HepG2 (cell line): ENCODE results near the gene ANKS1A.

Experiments used
- GTF2F1 ChIP-seq: fragments of 150-350 bp; IDR thresholded peaks from 2 replicates; pipeline ENCODE4 v1.6.1; 2014; ENCODE audit warnings: low read length
- HMG20B ChIP-seq: conservative IDR thresholded peaks from 2 replicates; pipeline ENCODE4 v1.6.1; 2016; ENCODE audit warnings: missing genetic modification reagents, missing compliant biosample characterization
- IKZF4 ChIP-seq: sonication (generic); formaldehyde crosslinking; IDR thresholded peaks from 2 replicates; pipeline ENCODE4 v1.5.1; 2020; ENCODE audit warnings: borderline replicate concordance, mild to moderate bottlenecking, low read depth, missing genetic modification reagents; ENCODE audit errors: not compliant biosample characterization
- JUN ChIP-seq: sonication (generic); formaldehyde crosslinking; IDR thresholded peaks from 2 replicates; pipeline ENCODE4 v1.4.0; 2020; ENCODE audit warnings: mild to moderate bottlenecking, missing genetic modification reagents
- NR2F6 ChIP-seq, 2 experiments: IDR thresholded peaks; 2 replicates each; pipeline ENCODE4 v1.6.1; 2016; ENCODE audit warnings: antibody characterized with exemption in 1 of 2, mild to moderate bottlenecking in 1 of 2
- PREB ChIP-seq: sonication (generic); formaldehyde crosslinking; IDR thresholded peaks from 2 replicates; pipeline ENCODE4 v1.4.0; 2020; ENCODE audit warnings: missing genetic modification reagents
- REXO4 ChIP-seq: sonication (generic); formaldehyde crosslinking; IDR thresholded peaks from 2 replicates; pipeline ENCODE4 v1.8.0; 2022; ENCODE audit warnings: missing genetic modification reagents, mild to moderate bottlenecking, borderline replicate concordance
- RFXANK ChIP-seq: IDR thresholded peaks from 2 replicates; pipeline ENCODE4 v1.6.1; 2016
- YEATS2 ChIP-seq: sonication (generic); formaldehyde crosslinking; IDR thresholded peaks from 2 replicates; pipeline ENCODE4 v1.4.0; 2020; ENCODE audit warnings: missing genetic modification reagents, borderline replicate concordance
- ZNF816 ChIP-seq: sonication (generic); formaldehyde crosslinking; IDR thresholded peaks from 2 replicates; pipeline ENCODE4 v1.8.0; 2022; ENCODE audit warnings: missing genetic modification reagents, mild to moderate bottlenecking, borderline replicate concordance
- TF ChIP-seq, protein P1 (sequence below): sonication (generic); formaldehyde crosslinking; IDR thresholded peaks from 2 replicates; pipeline ENCODE4 v1.5.0; 2020; ENCODE audit warnings: mild to moderate bottlenecking, missing genetic modification reagents, moderate library complexity

GRCh38 chr6:35041086-35041861 lies 152.2 kb downstream of the ANKS1A start:
- TF ChIP-seq PREB (CRISPR knock-in tag) (no peak), RFXANK (CRISPR knock-in tag) (no peak), IKZF4 (CRISPR knock-in tag) (no peak), GTF2F1 (no peak), ZNF816 (CRISPR knock-in tag) (no peak), NR2F6 (IDR thresholded peaks at IDR 0.05) (no peak), NR2F6 (CRISPR knock-in tag; IDR thresholded peaks at IDR 0.05) (no peak), JUN (CRISPR knock-in tag) (no peak), REXO4 (no peak), YEATS2 (CRISPR knock-in tag) (no peak), HMG20B (no peak)
- TF ChIP-seq, protein P1, sequence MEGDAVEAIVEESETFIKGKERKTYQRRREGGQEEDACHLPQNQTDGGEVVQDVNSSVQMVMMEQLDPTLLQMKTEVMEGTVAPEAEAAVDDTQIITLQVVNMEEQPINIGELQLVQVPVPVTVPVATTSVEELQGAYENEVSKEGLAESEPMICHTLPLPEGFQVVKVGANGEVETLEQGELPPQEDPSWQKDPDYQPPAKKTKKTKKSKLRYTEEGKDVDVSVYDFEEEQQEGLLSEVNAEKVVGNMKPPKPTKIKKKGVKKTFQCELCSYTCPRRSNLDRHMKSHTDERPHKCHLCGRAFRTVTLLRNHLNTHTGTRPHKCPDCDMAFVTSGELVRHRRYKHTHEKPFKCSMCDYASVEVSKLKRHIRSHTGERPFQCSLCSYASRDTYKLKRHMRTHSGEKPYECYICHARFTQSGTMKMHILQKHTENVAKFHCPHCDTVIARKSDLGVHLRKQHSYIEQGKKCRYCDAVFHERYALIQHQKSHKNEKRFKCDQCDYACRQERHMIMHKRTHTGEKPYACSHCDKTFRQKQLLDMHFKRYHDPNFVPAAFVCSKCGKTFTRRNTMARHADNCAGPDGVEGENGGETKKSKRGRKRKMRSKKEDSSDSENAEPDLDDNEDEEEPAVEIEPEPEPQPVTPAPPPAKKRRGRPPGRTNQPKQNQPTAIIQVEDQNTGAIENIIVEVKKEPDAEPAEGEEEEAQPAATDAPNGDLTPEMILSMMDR = no peak
